SK-N-SH (cell line): Measurements from ENCODE around the gene LHFPL6.

ENCODE experiments used
- CTCF ChIP-seq: fragments of 200-600 bp; sonication (generic); IDR thresholded peaks from 2 replicates; pipeline ENCODE4 v1.6.1; 2017; ENCODE audit warnings: antibody characterized with exemption, mild to moderate bottlenecking, moderate library complexity
- FOXJ3 ChIP-seq: sonication (generic); formaldehyde crosslinking; IDR thresholded peaks from 2 replicates; pipeline ENCODE4 v1.5.1; 2020; ENCODE audit warnings: mild to moderate bottlenecking, missing genetic modification reagents
- GABPA ChIP-seq: IDR thresholded peaks from 2 replicates; pipeline ENCODE4 v1.4.0; 2012; ENCODE audit warnings: low read depth, mild to moderate bottlenecking
- REST ChIP-seq: IDR thresholded peaks from 2 replicates; pipeline ENCODE4 v1.6.1; 2012; ENCODE audit warnings: mild to moderate bottlenecking, low read depth, low read length, moderate library complexity
- USF1 ChIP-seq: IDR thresholded peaks from 2 replicates; pipeline ENCODE4 v1.4.0; 2012; ENCODE audit warnings: low read depth, borderline replicate concordance

GRCh38 chr13:39401756-39402155, 201.2 kb downstream of the LHFPL6 start:
- TF ChIP-seq REST (no peak), CTCF (no peak), FOXJ3 (CRISPR knock-in tag) (no peak), USF1 (no peak), GABPA (no peak)
